ENCODE results near the gene PMM2. TPM values are rescaled to one million over a fixed set of nuclear protein-coding genes. Genes with fewer than 3 reads are reported as not detected.

PMM2 gene
- total and polyA plus RNA-seq, 2 donors (not counting 3 experiments of a cell fraction or from before 2014, with no cell fraction given): 29.0 to 61.3 TPM

DNA sequence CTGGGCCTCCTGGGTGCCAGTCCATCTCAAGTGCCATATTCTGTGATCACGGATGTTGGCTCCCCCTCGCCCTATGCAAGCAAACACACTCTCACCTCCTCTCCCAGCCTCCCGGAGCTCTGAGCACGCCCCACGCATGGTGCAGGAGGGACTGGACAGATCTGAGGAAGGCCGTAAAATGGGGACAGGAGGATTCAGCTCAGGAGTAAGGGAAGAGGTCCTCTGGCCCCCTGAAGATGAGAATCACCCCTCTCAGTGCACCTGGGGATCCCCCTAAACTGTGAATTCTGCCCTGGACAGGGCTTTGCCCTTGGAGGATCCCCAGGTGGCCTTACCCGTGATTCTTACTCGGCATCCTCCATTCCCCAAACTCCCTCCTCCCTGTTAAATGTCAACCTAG is 15.8 kb upstream of the PMM2 start:
- H3K9me1 ChIP-seq (replicated peaks; ENCODE audit: control insufficient read depth, extremely low read depth, insufficient read depth, low read length): no peaks in the 10 kb centered on the region
- no peak overlapping the region for H3K27ac ChIP-seq (ENCODE audit: insufficient read depth, low read depth, low read length)
- FAIRE-seq (no peak), DNase-seq (ENCODE audit: low read depth, low spot score) (no peak)
- no peaks in the 10 kb centered on the region for H3K9me3 ChIP-seq (replicated peaks; ENCODE audit: control insufficient read depth, insufficient read depth, low read length)
- dilution Hi-C loops (cut with MboI; ENCODE audit: extremely low pct_ligation_motif_present, low sequenced_read_pairs): no loop called here
- ChIA-PET CTCF (no interaction called here), POLR2A (no interaction called here)
- no peak overlapping the region for H2AFZ ChIP-seq (ENCODE audit: low read depth, low read length)
- no peaks in the 10 kb centered on the region for H3K79me2 ChIP-seq (ENCODE audit: control insufficient read depth, insufficient read depth, low read length)
- peaks cover 2 to 4% of the 10 kb centered on the region in 2 experiments for H3K27me3 ChIP-seq (ENCODE audit: control insufficient read depth in 2 of 2, insufficient read depth in 2 of 2, low read length in 2 of 2)
- TF ChIP-seq, protein P1, sequence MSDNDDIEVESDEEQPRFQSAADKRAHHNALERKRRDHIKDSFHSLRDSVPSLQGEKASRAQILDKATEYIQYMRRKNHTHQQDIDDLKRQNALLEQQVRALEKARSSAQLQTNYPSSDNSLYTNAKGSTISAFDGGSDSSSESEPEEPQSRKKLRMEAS (IDR thresholded peaks at IDR 0.05; ENCODE audit: insufficient read depth, insufficient read length): no peak
- no peak for TF ChIP-seq EZH2 (IDR thresholded peaks at IDR 0.05; ENCODE audit: borderline replicate concordance, low read depth, low read length, severe bottlenecking)
- no peak for TF ChIP-seq POLR2A (IDR thresholded peaks at IDR 0.05; ENCODE audit: low read depth, low read length)
- TF ChIP-seq JUN (IDR thresholded peaks at IDR 0.05; ENCODE audit: borderline replicate concordance, insufficient read depth, insufficient read length, low read depth): no peak
- TF ChIP-seq POLR2AphosphoS5 (IDR thresholded peaks at IDR 0.05; ENCODE audit: insufficient read depth, low read depth, low read length): no peak
- TF ChIP-seq GATA2 (IDR thresholded peaks at IDR 0.05; ENCODE audit: insufficient read depth, insufficient read length, low read depth, low read length): no peak
- TF ChIP-seq, protein P2, sequence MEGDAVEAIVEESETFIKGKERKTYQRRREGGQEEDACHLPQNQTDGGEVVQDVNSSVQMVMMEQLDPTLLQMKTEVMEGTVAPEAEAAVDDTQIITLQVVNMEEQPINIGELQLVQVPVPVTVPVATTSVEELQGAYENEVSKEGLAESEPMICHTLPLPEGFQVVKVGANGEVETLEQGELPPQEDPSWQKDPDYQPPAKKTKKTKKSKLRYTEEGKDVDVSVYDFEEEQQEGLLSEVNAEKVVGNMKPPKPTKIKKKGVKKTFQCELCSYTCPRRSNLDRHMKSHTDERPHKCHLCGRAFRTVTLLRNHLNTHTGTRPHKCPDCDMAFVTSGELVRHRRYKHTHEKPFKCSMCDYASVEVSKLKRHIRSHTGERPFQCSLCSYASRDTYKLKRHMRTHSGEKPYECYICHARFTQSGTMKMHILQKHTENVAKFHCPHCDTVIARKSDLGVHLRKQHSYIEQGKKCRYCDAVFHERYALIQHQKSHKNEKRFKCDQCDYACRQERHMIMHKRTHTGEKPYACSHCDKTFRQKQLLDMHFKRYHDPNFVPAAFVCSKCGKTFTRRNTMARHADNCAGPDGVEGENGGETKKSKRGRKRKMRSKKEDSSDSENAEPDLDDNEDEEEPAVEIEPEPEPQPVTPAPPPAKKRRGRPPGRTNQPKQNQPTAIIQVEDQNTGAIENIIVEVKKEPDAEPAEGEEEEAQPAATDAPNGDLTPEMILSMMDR (IDR thresholded peaks at IDR 0.05; ENCODE audit: extremely low read depth in 1 of 2, insufficient read depth in 1 of 2, low read depth in 1 of 2, low read length in 2 of 2): no peak
- TF ChIP-seq MYC (IDR thresholded peaks at IDR 0.05; ENCODE audit: low read depth, low read length): no peak
- no peak for TF ChIP-seq FOS (IDR thresholded peaks at IDR 0.05; ENCODE audit: borderline replicate concordance, insufficient read depth, low read length)
- intact Hi-C loops (cut with micrococcal nuclease): no loop called here
- H3K4me2 ChIP-seq (ENCODE audit: insufficient read depth, low read length): no peak overlapping the region
- H4K20me1 ChIP-seq (replicated peaks; ENCODE audit: control insufficient read depth, extremely low read depth, insufficient read depth, low read length): no peaks in the 10 kb centered on the region
- no TSS peak for BruUV-seq (replicated peaks)
- H3K9ac ChIP-seq (replicated peaks; ENCODE audit: extremely low read depth, insufficient read depth, low read length): no peak overlapping the region
- H3K36me3 ChIP-seq (ENCODE audit: control insufficient read depth in 2 of 2, extremely low read depth in 1 of 2, insufficient read depth in 2 of 2, low read length in 2 of 2): no peaks in the 10 kb centered on the region
- H3K4me3 ChIP-seq (replicated peaks in 1 of 3; ENCODE audit: insufficient read depth in 1 of 3, low read depth in 1 of 3, low read length in 3 of 3): no peak overlapping the region
- H3K4me1 ChIP-seq (ENCODE audit: control insufficient read depth, extremely low read depth, insufficient read depth, low read length): no peaks in the 10 kb centered on the region
